ENCODE results near the gene PODNL1. TPM values are rescaled to one million over a fixed set of nuclear protein-coding genes. Genes with fewer than 3 reads are reported as not detected.
A peak's percentile ranks its signal among the peaks of the same experiment; 100 is the strongest.
"Not testable (repeated sequence)": the region's sequence is repeated elsewhere in the genome, so short reads cannot be mapped to it uniquely, and the experiment has no call there.

Gene PODNL1
- total and polyA plus RNA-seq, 7 donors: 0.07 to 1.3 (median 0.36) TPM

GRCh38 chr19:13975870-13976269 lies 37.7 kb upstream of the PODNL1 start:
- ATAC-seq (peak; percentile 45 to 88 (median 73)), DNase-seq (peak in 1 of 2 donors; percentile 83)
- intact Hi-C loops (cut with DNase I): no loop called here
- no peaks in the 10 kb centered on the region for H3K9me3 ChIP-seq
- H3K4me1 ChIP-seq: peaks cover 31% of the 10 kb centered on the region
- H3K27me3 ChIP-seq (ENCODE audit: insufficient read depth in 3 of 3, low read length in 2 of 3): no peaks in the 10 kb centered on the region
- peaks cover 0 to 16% of the 10 kb centered on the region in 2 donors for H3K36me3 ChIP-seq (ENCODE audit: insufficient read depth in 1 of 2, low read depth in 1 of 2)
- WGBS, 3 donors: 30 to 48% (median 45%) methylated on average over 11 of the region's 11 CpGs
- H3K27ac ChIP-seq: peak overlapping the region; percentile 46
- no peak for TF ChIP-seq CTCF (IDR thresholded peaks at IDR 0.05)
- no peak overlapping the region for H3K4me3 ChIP-seq

GRCh38 chr19:13974073-13974472 lies 35.9 kb upstream of the PODNL1 start:
- Histone ChIP-seq H3K27ac (no peak overlapping the region), H3K4me1 (peaks cover 17% of the 10 kb centered on the region), H3K36me3 (ENCODE audit: insufficient read depth in 1 of 2, low read depth in 1 of 2) (peaks cover 0 to 28% of the 10 kb centered on the region in 2 donors), H3K9me3 (no peaks in the 10 kb centered on the region), H3K27me3 (ENCODE audit: insufficient read depth in 3 of 3, low read length in 2 of 3) (no peaks in the 10 kb centered on the region), H3K4me3 (no peak overlapping the region)
- no peak for TF ChIP-seq CTCF (IDR thresholded peaks at IDR 0.05)
- ATAC-seq (peak in 3 of 4 donors; percentile 35 to 56 (median 50)), DNase-seq (no peak)
- WGBS, 3 donors: 55 to 71% (median 56%) methylated on average over 12 of the region's 12 CpGs
- intact Hi-C loops (cut with DNase I): no loop called here

- DNase-seq; H3K27ac ChIP-seq; ATAC-seq; intact Hi-C loops (cut with DNase I); H3K4me3 ChIP-seq; H3K9me3 ChIP-seq; H3K27me3 ChIP-seq (ENCODE audit: insufficient read depth in 3 of 3, low read length in 2 of 3): not testable (repeated sequence)
- Histone ChIP-seq H3K36me3 (ENCODE audit: insufficient read depth in 1 of 2, low read depth in 1 of 2) (peaks cover 0 to 34% of the 10 kb centered on the region in 2 donors), H3K4me1 (peaks cover 16% of the 10 kb centered on the region)
- 87 to 99% (median 99%) methylated on average over 3 of the region's 3 CpGs for WGBS, 3 donors
These were observed 35.3 kb upstream of the PODNL1 start for GRCh38 chr19:13973479-13973878.

GRCh38 chr19:13972368-13973155 lies 34.3 kb upstream of the PODNL1 start:
- no peaks in the 10 kb centered on the region for H3K9me3 ChIP-seq
- no peak for TF ChIP-seq CTCF (IDR thresholded peaks at IDR 0.05)
- no peaks in the 10 kb centered on the region for H3K27me3 ChIP-seq (ENCODE audit: insufficient read depth in 3 of 3, low read length in 2 of 3)
- H3K27ac ChIP-seq: no peak overlapping the region
- ATAC-seq: peak in 1 of 4 donors; percentile 45
- 77 to 87% (median 84%) methylated on average over 30 to 37 of the region's 37 CpGs for WGBS, 3 donors
- no peak for DNase-seq
- peaks cover 16% of the 10 kb centered on the region for H3K4me1 ChIP-seq
- no peak overlapping the region for H3K4me3 ChIP-seq
- H3K36me3 ChIP-seq (ENCODE audit: insufficient read depth in 1 of 2, low read depth in 1 of 2): peaks cover 0 to 44% of the 10 kb centered on the region in 2 donors
- intact Hi-C loops (cut with DNase I): no loop called here

- H3K27me3 ChIP-seq (ENCODE audit: insufficient read depth in 3 of 3, low read length in 2 of 3); H3K4me3 ChIP-seq; intact Hi-C loops (cut with DNase I); H3K27ac ChIP-seq; DNase-seq; H3K9me3 ChIP-seq; ATAC-seq: not testable (repeated sequence)
- peaks cover 0 to 50% of the 10 kb centered on the region in 2 donors for H3K36me3 ChIP-seq (ENCODE audit: insufficient read depth in 1 of 2, low read depth in 1 of 2)
- 88 to 90% (median 89%) methylated on average over 15 of the region's 15 CpGs for WGBS, 3 donors
- H3K4me1 ChIP-seq: peaks cover 16% of the 10 kb centered on the region
These were observed 33.7 kb upstream of the PODNL1 start for GRCh38 chr19:13971868-13972267.

All from psoas muscle (tissue), 8 donors.